Stimulated activated CD8-positive, alpha-beta memory T cell treated with anti-CD3 and anti-CD28 coated beads, Interleukin-4, amount 100 ng/mL, for 24 hours (primary cell): Measurements from ENCODE around the gene PARD6B.
"Not testable (repeated sequence)": the region's sequence is repeated elsewhere in the genome, so short reads cannot be mapped to it uniquely, and the experiment has no call there.

ENCODE experiments used
- DNase-seq: peaks from one replicate; pipeline ENCODE4 v3.0.0-alpha.2; 2020; ENCODE audit warnings: low read depth

Gene PARD6B

DNA sequence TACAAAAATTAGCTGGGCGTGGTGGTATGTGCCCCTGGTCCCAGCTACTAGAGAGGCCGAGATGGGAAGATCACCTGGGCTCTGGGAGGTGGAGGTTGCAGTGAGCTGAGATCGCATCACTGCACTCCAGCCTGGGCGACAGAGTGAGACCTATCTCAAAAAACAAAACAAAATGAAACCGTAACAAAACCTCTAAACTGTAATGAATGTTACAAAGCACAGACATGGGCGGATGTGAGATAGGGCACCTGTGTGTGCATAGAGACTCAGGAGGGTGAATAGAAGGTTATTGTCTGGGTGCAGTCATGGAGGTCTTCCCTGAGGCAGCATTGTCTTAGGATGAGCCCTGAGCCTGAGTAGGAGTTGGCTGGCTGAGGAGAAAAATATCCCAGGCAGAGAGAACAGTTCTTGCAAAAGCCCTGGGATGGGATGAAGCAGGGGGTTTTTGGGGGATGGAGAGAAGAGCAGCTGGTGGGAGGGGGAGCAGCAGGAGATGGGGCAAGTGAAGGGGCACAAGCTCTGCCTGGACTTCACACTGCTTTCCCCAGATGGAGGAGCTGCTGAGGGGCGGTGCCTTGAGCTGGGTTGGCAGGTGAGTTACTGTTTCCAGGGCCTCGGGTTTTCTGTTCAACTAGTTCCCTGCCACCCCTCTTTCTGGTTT, 68.6 kb downstream of the PARD6B start:
- DNase-seq: no peak

DNA sequence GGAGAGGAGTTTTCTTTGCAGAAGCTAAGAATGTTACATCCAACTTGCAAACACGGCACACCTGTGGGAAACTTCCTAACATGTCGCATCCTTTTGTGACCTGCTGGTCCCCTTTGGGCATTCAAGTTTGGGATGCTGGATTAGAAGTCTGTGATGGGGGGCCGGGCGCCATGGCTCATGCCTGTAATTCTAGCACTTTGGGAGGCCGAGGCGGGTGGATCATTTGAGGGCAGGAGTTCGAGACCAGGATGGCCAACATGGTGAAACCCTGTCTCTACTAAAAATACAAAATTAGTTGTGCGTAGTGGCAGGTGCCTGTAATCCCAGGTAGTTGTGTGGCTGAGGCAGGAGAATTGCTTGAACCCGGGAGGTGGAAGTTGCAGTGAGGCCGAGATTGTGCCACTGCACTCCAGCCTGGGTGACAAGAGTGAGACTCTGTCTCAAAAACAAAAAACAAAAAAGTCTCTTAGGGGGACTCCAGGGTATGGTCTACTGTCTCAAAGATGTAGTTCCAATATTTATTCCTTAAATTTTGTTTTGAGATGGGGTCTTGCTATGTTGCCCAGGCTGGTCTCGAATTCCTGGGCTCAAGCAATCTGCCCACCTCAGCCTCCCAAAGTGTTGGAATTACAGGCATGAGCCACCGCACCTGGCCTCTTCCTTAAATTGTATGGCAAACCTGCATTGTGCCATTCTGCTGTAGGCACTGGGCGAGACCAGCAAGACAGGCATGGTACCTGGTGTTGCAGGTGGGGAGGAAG, 69.8 kb downstream of the PARD6B start:
- DNase-seq: not testable (repeated sequence)

DNA sequence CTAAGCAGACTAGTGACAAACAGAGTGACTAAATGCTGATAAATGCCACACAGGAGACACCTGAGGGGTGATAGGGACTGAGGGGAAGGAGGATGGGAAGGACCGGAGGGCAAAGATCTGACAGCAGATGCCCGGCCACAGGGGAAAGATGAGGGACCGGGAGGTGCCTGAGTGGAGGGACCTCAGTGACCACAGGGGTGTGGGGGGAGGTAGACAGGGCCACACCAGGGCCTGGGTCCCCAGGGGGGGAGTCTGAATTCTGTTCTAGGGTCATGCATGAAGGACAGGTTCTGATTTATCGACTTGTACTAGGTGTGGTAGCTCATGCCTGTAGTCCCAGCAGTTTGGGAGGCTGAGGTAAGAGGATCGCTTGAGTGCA, 70.4 kb downstream of the PARD6B start:
- DNase-seq: no peak

DNA sequence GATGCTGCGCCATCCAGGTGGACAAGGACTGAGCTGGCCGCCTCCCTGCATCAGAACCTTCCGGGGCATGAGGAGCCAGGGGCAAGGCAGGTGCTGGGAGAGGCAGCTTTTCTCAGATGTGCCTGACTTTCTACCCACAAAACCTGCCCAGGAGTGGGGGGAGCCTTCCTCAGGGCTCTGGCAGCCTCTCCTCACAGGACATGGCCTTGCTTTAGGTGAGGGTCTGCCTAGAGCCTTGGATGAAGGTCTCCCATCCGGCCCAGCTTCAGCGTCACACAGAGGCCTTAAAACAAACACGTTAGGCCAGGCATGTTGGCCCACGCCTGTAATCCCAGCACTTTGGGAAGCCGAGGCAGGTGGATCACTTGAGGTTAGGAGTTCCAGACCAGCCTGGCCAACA, 70.9 kb downstream of the PARD6B start:
- DNase-seq: no peak

DNA sequence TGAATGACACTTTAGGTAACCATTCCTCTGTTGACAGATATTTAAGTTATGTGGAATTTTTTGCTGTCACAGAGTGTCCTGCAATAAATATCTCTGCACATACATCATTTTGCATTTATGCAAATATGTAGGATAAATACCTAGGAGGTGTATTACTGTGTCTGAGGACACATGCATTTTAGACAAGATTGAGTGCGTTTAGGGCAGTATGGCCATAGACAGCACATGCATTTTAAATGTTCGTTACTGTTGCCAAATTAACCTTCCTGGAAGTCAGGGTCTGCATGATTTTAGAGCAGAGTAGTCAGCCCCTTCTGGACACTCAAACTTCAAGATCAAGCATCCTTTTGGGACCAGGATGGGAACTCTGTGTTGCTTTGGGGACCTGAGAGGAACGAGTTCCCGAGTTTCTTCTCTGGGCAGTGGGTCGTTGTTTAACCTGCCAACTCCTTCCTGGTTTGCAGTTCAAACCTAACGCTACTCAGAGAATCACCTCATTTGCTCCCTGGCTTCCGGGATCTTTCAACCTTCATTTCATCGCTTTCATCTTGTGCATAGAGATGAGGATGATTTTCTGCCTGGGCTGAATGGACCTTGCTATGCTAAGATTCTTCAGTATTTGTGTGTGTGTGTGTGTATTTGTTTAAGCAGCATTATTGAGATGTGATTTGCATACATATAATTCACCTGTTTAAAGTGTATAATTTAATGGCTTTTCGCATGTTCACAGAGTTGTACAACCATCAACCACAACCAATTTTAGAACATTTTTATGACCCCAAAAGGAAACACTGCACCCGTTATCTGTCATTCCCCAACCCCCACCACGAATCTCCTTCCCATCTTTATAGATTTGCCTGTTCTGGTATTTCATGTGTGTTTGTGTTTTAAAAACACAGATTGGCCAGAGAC, 73.3 kb downstream of the PARD6B start:
- no peak for DNase-seq

DNA sequence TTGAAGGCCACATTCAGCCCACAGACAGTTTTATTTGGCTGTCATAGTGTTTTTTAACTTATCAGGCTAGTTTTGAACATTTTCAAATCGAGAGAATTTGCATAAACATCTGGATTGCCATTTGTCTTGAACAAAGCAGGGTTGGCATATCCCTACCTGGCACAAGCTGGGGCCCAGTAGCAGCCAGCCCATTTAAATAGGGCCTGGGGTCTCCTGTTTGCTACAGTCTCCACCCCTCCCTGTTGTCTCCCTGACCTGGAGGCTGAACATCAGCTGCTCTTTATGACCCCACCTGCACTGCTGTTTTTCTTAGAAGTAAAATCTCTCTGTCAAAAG, 73.9 kb downstream of the PARD6B start:
- DNase-seq: no peak

DNA sequence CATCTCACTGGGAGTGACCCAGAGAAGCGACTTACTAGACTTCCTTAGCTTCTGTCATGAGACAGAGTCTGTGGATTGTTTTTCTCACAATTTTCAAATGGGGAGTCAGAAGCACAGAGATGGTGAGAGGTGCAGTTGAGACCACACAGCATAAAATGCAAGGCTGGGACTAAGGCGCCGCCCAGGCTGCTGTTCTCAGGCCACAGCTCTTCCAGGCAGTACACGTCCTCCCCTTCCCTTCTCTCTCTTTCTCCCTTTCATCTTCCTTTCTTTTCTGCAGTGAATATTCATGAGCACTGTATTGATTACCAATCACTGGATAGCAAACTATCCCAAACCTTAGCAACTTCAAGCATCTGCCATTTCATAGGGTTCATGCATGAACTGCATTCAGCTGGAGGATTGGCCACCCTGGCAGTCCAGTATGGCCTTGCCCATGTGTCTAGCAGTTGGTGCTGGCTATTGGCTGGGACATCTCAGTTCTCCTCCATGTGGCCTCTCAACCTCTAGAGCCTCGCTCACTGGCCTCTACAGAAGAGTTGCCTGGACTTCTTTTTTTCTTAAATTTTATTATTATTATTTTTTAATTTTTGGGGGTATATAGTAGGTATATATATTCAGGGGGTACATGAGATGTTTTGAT, 74.9 kb downstream of the PARD6B start:
- no peak for DNase-seq
